SJSA1 (cell line): ENCODE data around the gene SCYGR5. TPM values are rescaled to one million over a fixed set of nuclear protein-coding genes. Genes with fewer than 3 reads are reported as not detected.
"Not testable (repeated sequence)": the region's sequence is repeated elsewhere in the genome, so short reads cannot be mapped to it uniquely, and the experiment has no call there.

ENCODE experiments used
- DNase-seq, 2 experiments: peaks; one replicate each; pipeline ENCODE4 v3.0.0-alpha.2; 2015 to 2020; ENCODE audit warnings: low spot score in 2 of 2, low read depth in 1 of 2
- H3K27ac ChIP-seq: fragments of 250-450 bp; sonication (Bioruptor Pico); 2 replicates; pipeline ENCODE4 v1.5.1; 2020; ENCODE audit warnings: mild to moderate bottlenecking, moderate library complexity
- H3K27me3 ChIP-seq: fragments of 250-450 bp; sonication (Bioruptor Pico); replicated peaks from 2 replicates; pipeline ENCODE4 v1.5.1; 2020; ENCODE audit warnings: mild to moderate bottlenecking, moderate library complexity
- H3K36me3 ChIP-seq: fragments of 250-450 bp; sonication (Bioruptor Pico); 2 replicates; pipeline ENCODE4 v1.5.1; 2020; ENCODE audit warnings: mild to moderate bottlenecking
- H3K4me1 ChIP-seq: fragments of 250-450 bp; sonication (Bioruptor Pico); replicated peaks from 2 replicates; pipeline ENCODE4 v1.6.1; 2021; ENCODE audit warnings: mild to moderate bottlenecking
- H3K4me3 ChIP-seq: fragments of 250-450 bp; sonication (Bioruptor Pico); 2 replicates; pipeline ENCODE4 v1.5.1; 2020; ENCODE audit warnings: mild to moderate bottlenecking
- H3K9me3 ChIP-seq: fragments of 250-450 bp; sonication (Bioruptor Pico); replicated peaks from 2 replicates; pipeline ENCODE4 v1.5.1; 2020; ENCODE audit warnings: mild to moderate bottlenecking
- total RNA-seq: library from RNA; depleted of rRNA; stranded (reverse); fragments of >200 nt; shearing (Covaris generic); gene quantifications from 2 replicates; pipeline ENCODE4 v1.2.3, GENCODE V29; 2014; rRNA removed

Gene SCYGR5
- not detected in 2 replicates for total RNA-seq

GRCh38 chr2:227666631-227667170, at the start of gene SCYGR5:
SCYGR5 (plus strand) TSS chr2:227666804; CDS start chr2:227666804, 0 bp downstream.
- not testable (repeated sequence) for H3K27me3 ChIP-seq, H3K9me3 ChIP-seq, H3K4me3 ChIP-seq, DNase-seq, H3K27ac ChIP-seq, H3K4me1 ChIP-seq, H3K36me3 ChIP-seq

- no peak within 1 kb of the TSS for H3K4me3 ChIP-seq
- H3K36me3 ChIP-seq: no peaks in the 10 kb centered on the region
- DNase-seq: no peak
- H3K27me3 ChIP-seq: no peaks in the 10 kb centered on the region
- no peak within 1 kb of the TSS for H3K27ac ChIP-seq
- H3K9me3 ChIP-seq: no peaks in the 10 kb centered on the region
- no peaks in the 10 kb centered on the region for H3K4me1 ChIP-seq
These were observed 49.0 kb upstream of the SCYGR5 start, which contains the start of gene SCYGR4 for GRCh38 chr2:227617316-227618230. SCYGR4 (plus strand) TSS chr2:227617498; CDS start chr2:227617498, 0 bp downstream.

DNA sequence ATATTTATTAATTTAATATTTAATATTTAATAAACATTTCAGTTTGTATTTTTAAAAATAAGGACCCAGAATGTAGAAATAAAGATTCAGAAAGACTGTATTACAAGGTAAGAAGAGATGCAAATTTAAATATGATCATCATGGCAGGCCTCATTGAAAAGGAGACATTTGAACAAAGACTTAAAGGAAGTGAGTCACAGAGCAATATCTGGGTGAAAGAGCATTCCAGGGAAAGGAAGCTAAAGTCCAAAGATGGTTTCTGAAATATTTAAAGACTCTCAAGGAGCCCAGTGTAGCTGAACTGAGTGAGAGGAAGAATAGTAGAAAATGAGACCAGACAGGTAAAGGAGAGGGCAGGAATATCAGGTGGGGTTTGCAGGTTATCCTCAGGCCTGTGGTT, 43.4 kb upstream of the SCYGR5 start:
- no peaks in the 10 kb centered on the region for H3K36me3 ChIP-seq
- peak overlapping the region; percentile 7 for H3K27ac ChIP-seq
- H3K4me3 ChIP-seq: no peak overlapping the region
- H3K4me1 ChIP-seq: peaks cover 8% of the 10 kb centered on the region
- no peaks in the 10 kb centered on the region for H3K27me3 ChIP-seq
- peak in 1 of 2 experiments; percentile 37 for DNase-seq
- H3K9me3 ChIP-seq: no peaks in the 10 kb centered on the region

GRCh38 chr2:227625420-227625819, 41.2 kb upstream of the SCYGR5 start:
- H3K27ac ChIP-seq: no peak overlapping the region
- peaks cover 8% of the 10 kb centered on the region for H3K4me1 ChIP-seq
- H3K4me3 ChIP-seq: no peak overlapping the region
- no peaks in the 10 kb centered on the region for H3K9me3 ChIP-seq
- no peaks in the 10 kb centered on the region for H3K27me3 ChIP-seq
- no peak for DNase-seq
- no peaks in the 10 kb centered on the region for H3K36me3 ChIP-seq

DNA sequence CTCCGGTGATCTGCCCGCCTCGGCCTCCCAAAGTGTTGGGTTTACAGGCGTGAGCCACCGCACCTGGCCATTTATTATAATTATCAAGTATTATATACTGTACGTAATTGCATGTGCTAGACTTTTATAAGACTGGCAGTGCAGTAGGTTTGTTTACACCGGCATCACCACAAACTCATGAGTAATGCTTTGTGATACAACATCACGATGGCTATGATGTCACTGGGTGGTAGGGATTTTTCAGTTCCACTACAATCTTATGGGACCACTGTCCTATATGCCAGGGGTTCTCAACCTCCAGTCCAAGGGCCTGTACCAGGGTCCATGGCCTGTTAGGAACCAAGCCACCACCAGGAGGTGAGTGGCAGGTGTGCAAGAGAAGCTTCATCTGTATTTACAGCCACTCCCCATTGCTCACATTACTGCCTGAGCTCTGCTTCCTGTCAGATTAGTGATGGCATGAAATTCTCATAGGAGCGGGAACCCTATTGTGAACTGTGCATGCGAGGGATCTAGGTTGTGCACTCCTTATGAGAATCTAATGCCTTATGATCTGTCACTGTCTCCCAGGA, 39.9 kb upstream of the SCYGR5 start:
- peaks cover 8% of the 10 kb centered on the region for H3K4me1 ChIP-seq
- H3K36me3 ChIP-seq: no peaks in the 10 kb centered on the region
- no peak for DNase-seq
- H3K27ac ChIP-seq: no peak overlapping the region
- 0 out of 2 replicates have a peak, but pooled peaks cover 3% of the 10 kb centered on the region for H3K27me3 ChIP-seq
- H3K4me3 ChIP-seq: no peak overlapping the region
- H3K9me3 ChIP-seq: no peaks in the 10 kb centered on the region

DNA sequence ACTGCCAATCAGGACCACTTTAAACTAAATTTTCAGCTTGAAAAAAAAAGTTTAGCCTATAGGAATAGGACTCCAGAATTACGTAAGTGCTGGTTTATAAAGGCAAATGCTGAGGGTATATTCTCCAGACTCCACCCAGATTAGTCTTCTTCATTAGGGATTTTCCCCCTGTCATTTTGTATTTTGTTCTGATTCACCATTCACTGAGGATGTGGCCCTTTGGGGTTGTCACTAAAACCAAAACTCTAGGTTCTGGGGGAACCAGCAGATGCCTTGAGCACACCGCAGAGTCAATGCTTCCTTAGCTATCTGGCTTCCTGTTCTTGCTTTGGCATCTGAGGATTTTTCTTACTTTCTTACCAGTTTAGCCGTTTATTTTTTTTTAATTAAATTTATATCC, 38.8 kb upstream of the SCYGR5 start:
- no peak for DNase-seq
- no peak overlapping the region for H3K27ac ChIP-seq

DNA sequence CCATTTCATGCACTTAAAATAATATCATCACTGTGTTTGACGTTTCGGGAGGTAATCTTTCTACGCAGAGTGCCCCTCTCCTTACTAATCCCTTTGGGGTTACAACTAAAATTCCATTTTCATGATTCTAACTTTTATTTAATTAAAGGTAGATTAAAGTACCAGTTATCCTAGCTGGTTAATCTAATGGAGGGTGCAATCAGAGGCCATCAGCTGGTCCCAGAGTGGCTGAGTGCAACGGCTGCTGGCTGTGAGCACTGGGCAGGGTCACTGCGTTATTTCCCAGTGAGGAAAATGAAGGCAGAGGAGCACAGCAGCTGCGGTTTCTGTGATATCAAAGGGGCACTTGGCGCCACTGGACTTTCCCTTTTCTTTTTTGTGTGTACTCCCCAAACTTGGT, 37.2 kb upstream of the SCYGR5 start:
- H3K36me3 ChIP-seq: no peaks in the 10 kb centered on the region
- no peak overlapping the region for H3K27ac ChIP-seq
- 0 out of 2 replicates have a peak, but pooled peaks cover 3% of the 10 kb centered on the region for H3K27me3 ChIP-seq
- no peak for DNase-seq
- no peaks in the 10 kb centered on the region for H3K9me3 ChIP-seq
- no peak overlapping the region for H3K4me3 ChIP-seq
- H3K4me1 ChIP-seq: no peaks in the 10 kb centered on the region

More for the DNA sequence above, 38.8 kb upstream of the SCYGR5 start:
- no peaks in the 10 kb centered on the region for H3K36me3 ChIP-seq
- H3K9me3 ChIP-seq: no peaks in the 10 kb centered on the region
- H3K27me3 ChIP-seq: 0 out of 2 replicates have a peak, but pooled peaks cover 3% of the 10 kb centered on the region
- no peak overlapping the region for H3K4me3 ChIP-seq
- peaks cover 8% of the 10 kb centered on the region for H3K4me1 ChIP-seq

GRCh38 chr2:227630322-227630721, 36.3 kb upstream of the SCYGR5 start:
- Histone ChIP-seq H3K27ac (no peak overlapping the region), H3K4me3 (no peak overlapping the region), H3K27me3 (0 out of 2 replicates have a peak, but pooled peaks cover 3% of the 10 kb centered on the region), H3K4me1 (no peaks in the 10 kb centered on the region), H3K36me3 (no peaks in the 10 kb centered on the region), H3K9me3 (no peaks in the 10 kb centered on the region)
- DNase-seq: no peak

- Histone ChIP-seq H3K36me3 (no peaks in the 10 kb centered on the region), H3K4me1 (no peaks in the 10 kb centered on the region), H3K9me3 (no peaks in the 10 kb centered on the region), H3K27ac (no peak overlapping the region), H3K27me3 (0 out of 2 replicates have a peak, but pooled peaks cover 3% of the 10 kb centered on the region), H3K4me3 (no peak overlapping the region)
- DNase-seq: no peak
These were observed 33.8 kb upstream of the SCYGR5 start for GRCh38 chr2:227632827-227633226.

DNA sequence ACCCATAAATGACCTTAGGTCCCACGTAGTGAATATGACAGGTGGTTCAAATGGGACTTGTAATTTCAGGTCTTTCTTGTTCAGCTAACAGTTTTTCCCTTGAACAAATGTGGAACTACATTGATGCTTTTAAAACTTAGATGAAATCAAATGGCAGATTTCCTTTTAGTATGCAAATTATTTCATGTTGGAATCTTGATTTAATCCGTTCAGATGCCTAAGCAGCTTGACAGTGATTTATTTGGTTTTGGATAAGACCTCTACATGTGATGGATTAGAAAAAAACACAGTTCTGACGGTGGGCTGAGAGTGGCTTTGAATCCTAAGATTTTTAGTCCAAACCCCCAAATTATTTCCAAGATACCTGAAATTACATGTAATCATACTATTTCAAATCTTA, 32.4 kb upstream of the SCYGR5 start:
- no peaks in the 10 kb centered on the region for H3K36me3 ChIP-seq
- no peak overlapping the region for H3K4me3 ChIP-seq
- DNase-seq: no peak
- 0 out of 2 replicates have a peak, but pooled peaks cover 3% of the 10 kb centered on the region for H3K27me3 ChIP-seq
- H3K27ac ChIP-seq: no peak overlapping the region
- no peaks in the 10 kb centered on the region for H3K4me1 ChIP-seq
- no peaks in the 10 kb centered on the region for H3K9me3 ChIP-seq

DNA sequence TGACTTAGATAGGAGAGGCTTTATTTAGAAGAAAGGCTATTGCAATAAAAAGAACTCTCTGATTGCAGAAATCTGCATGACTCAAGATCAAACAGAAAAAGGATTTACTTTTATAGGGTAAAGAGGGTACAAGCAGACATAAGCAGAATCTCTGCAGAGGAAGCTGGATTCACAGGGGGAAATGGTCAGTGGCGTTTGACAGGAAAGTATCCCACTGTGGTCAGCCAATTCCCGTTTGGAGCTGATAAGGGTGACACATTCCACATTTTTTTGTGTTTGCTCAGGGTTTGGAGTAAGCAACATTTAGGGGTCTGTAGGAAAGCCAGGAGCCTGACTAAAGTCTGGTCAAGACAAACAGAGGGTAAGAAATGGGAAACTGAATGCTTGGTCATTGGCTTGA, 23.9 kb upstream of the SCYGR5 start:
- no peak for DNase-seq
- no peaks in the 10 kb centered on the region for H3K4me1 ChIP-seq
- no peak overlapping the region for H3K4me3 ChIP-seq
- H3K36me3 ChIP-seq: no peaks in the 10 kb centered on the region
- H3K27ac ChIP-seq: no peak overlapping the region
- H3K27me3 ChIP-seq: no peaks in the 10 kb centered on the region
- H3K9me3 ChIP-seq: no peaks in the 10 kb centered on the region

GRCh38 chr2:227643990-227644551, 22.5 kb upstream of the SCYGR5 start:
- Histone ChIP-seq H3K4me1 (no peaks in the 10 kb centered on the region), H3K4me3 (no peak overlapping the region), H3K27me3 (no peaks in the 10 kb centered on the region), H3K9me3 (no peaks in the 10 kb centered on the region), H3K27ac (no peak overlapping the region), H3K36me3 (no peaks in the 10 kb centered on the region)
- no peak for DNase-seq

- Histone ChIP-seq H3K36me3 (no peaks in the 10 kb centered on the region), H3K27ac (no peak overlapping the region)
- DNase-seq: no peak
These were observed 13.2 kb upstream of the SCYGR5 start for GRCh38 chr2:227653419-227653818.

More at GRCh38 chr2:227653419-227653818, 13.2 kb upstream of the SCYGR5 start:
- Histone ChIP-seq H3K4me1 (peaks cover 7% of the 10 kb centered on the region; the same call in 1 of the 2 replicates), H3K4me3 (no peak overlapping the region), H3K9me3 (no peaks in the 10 kb centered on the region), H3K27me3 (no peaks in the 10 kb centered on the region)
